HG03521 (cell line): ENCODE results near the gene TMEM135.
"Not testable (repeated sequence)": the region's sequence is repeated elsewhere in the genome, so short reads cannot be mapped to it uniquely, and the experiment has no call there.

Experiments used
- ATAC-seq: cut with Tn5 transposase; IDR thresholded peaks from one replicate; pipeline ENCODE4 v1.9.1; 2021; ENCODE audit warnings: mild to moderate bottlenecking, moderate library complexity; ENCODE audit not compliant: unreplicated experiment

TMEM135 gene

DNA sequence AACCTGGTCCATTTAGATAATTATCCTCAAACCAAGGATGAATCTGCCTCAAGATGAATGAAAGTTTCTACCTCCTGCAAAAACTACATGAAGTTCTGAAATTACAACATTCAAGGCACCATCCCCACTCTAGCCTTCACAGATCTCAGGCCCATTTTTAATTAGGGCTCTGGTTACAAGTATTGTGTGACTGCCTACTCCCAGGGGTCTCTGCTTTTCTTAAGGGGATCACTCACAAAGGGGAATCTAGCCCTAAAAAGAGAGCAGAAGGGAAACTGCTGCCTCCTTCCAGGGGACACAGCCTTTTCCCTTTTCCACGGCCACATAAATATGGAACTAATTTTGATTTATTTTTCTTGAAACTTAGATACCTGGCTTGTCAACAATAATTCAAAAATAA is 17.4 kb upstream of the TMEM135 start:
- no peak for ATAC-seq

DNA sequence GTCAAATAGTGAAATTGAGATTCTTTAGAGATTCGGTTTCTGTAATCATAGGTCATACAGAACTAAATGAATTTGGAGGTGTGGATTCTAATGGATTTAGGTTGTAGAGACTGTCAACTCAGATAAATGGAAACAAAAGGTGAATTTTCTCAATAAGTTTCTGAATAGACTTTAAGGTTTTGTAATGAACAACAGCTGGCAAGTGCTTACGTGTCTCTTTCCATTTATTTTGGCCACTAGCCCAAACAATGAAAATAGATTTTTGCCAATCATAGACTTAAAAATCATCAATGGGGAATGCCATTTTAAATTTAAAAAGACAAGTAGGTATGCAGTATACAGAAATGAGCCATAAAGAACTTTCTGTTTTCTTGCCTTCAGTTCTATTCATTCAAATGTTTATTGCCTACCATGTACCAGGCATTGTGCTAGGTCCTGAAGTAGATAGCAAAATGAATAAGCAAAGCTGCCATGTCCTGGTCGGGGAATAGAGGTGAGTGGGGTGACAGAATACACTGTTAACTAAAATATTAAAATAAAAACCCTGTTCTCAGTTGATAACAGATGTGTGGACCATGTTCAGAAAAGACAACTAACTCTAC is 16.9 kb upstream of the TMEM135 start:
- ATAC-seq, result no peak

DNA sequence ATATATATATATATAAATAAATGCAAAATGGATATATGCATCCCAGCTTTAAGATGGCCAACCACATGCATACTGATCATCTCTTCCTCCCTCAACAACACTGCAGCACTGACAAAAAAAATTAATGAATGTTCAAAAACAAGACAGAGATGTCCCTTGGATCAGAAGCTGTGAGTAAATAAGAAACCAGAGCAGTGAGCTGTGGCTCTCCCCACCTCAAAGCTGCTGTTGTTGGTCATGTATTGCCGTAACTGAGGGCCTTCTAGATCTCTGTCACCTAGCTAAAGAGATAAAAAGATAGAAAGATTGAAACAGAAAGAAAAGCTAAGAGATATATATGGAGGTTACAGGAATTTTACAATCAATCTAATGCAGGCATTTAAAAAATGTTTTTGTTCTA is 15.5 kb upstream of the TMEM135 start:
- ATAC-seq, result no peak

DNA sequence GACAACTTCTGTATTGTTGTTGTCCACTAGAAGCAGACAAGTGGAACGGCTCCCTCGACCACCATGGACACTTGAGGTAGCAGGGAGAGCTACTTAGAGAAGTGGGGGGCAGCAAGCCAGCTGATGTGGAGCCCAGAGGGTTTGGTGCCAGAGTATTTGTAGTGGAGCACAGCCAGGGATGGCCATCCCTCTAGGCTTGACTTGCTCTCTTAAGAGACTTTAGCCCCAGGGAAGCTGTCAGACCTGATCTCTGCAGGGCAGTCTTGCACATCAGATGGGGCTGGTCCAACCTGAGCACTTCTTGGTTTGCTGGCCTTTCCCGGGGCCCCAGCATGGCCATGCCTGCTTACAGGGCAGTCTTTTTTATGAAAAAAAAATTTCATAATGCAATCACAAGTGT is 15.0 kb upstream of the TMEM135 start:
- no peak for ATAC-seq

DNA sequence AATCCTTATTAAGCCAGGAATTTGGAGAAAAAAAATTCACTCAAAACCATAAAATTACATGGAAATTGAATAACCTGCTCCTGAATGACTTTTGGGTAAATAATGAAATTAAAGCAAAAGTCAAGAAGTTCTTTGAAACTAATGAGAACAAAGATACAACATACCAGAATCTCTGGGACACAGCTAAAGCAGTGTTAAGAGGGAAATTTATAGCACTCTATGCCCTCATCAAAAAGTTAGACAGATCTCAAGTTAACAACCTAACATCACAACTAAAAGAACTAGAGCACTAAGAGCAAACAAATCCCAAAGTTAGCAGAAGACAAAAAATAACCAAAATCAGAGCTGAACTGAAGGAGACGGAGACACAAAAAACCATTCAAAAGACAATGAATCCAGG is 11.3 kb upstream of the TMEM135 start:
- not testable (repeated sequence) for ATAC-seq

DNA sequence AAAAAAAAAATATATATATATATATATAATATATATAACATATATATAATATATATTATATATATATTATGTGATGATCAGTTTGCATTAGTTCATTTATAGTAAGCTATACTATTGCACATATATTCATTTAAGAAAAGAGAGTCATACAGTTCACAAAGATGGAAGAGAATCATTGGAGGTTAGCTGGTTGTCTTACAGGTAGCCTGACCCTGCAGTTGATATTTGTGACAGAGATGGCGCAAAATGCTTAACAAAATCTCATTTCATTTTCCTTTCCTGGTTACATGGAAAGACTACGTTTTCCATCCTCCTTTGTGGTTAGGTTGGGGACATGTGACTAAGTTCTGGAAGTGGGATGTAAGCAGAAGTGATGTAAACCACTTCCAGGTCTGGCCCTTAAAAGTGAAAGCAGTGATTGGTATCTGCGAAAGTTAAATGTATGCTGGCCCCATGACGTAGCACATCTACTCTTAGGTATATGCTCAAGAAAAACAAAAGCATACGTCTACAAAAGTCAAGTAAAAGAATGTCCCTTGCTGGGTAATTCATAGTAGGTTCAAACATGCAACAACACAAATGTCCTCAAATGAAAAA is 7.2 kb upstream of the TMEM135 start:
- ATAC-seq, result no peak

DNA sequence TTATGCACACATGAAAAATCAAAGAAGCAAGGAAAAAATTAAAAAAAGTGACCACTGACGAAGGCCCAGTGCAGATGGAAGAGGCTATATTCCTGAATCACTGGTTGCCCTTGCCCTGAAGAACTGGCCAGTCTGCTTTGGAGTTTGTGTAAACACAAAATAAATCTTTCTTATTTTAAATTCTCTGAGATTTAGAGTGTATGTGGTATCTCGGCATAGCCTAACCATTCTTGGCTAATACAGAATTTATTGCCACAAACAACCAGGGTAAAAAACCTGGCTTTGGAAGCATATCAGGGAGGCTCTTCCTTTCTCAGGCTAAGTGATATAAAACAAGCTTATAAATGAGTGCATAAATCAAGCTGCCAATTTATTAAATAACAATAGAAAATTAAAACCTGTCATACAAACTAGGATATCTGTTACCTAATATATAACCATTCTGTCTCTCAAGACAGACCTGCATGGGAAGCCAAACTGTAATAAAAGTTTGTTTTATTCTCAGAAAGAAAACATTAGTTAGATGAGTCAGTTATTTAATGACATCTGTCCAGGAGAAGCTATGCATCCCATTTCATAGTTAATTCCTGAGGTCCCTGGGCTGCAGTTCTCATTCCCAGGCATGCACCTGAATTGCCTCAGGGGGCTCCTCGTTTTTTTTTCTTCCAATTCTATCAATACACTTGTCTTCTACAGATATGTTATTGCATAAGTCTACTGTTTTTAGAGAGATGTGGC is 6.1 kb upstream of the TMEM135 start:
- no peak for ATAC-seq

DNA sequence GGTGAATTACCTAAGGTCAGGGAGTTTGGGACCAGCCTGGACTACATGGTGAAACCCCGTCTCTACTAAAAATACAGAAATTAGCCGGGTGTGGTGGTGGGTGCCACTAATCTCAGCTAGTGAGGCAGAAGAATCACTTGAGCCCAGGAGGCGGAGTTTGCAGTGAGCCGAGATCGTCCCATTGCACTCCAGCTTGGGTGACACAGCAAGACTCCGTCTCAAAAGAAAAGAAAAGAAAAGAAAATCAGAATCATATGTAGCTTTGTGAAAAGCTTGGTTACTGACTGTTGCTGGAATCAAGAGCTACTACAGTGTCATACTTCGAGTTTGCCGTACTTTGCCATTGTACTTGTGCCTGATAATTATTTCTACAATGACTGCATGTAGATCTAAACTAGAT is 4.2 kb upstream of the TMEM135 start:
- no peak for ATAC-seq

DNA sequence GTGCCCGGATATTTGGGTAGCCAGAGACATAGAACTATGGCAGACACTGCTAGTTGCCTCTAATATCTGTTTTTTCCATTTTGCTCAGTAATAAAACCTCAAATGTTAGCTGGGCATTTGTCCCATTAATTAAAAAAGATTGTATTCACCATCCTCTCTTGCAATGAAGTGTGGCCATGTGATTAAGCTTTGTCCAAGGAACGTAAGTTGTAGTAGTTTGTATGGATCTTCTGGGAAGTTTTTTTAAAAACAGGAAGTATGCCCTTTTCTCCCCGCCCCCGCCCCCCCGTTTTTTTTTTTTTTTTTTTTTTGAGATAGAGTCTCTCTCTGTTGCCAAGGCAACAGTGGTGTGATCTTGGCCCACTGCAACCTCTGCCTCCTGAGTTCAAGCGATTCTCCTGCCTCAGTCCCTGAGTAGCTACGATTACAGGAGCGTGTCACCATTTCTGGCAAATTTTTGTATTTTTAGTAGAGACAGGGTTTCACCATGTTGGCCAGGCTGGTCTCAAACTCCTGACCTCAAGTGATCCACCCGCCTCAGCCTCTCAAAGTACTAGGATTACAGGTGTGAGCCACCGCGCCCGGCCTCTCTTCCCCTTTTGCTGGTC is 1.7 kb upstream of the TMEM135 start:
- no peak for ATAC-seq

DNA sequence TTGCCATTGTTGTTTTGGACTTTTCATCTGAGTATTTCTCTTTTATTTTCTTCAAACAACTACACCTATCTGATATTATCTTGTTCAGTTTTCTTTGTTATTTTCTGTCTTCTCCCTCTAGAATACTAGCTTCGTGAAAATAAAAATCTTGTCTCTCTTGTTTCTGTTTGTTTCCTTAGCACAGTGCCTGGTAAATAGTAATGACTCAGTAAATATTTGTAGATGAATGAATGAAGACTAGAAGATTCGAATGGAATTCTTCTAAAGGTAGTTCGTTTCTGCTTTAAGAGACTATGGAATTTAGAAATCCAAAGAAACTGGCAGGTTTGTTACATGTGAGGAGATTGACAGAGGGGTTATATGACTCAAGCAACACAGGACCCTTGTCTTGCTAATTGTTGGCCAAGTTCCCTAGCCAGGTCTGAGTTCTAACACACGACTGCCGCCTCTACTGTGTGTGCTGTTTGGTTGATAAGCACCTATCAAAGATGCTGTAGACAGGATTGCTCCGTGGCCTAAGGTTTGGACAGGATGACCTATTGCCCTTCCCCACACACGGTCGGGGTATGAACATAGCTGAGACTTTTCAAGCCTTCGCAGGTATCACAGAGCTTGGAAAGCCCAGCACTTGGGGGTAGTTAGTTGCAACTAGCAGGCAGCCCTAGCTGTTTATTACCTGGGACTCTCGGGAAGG is 831 bp upstream of the TMEM135 start:
- ATAC-seq, result peak; percentile 2

DNA sequence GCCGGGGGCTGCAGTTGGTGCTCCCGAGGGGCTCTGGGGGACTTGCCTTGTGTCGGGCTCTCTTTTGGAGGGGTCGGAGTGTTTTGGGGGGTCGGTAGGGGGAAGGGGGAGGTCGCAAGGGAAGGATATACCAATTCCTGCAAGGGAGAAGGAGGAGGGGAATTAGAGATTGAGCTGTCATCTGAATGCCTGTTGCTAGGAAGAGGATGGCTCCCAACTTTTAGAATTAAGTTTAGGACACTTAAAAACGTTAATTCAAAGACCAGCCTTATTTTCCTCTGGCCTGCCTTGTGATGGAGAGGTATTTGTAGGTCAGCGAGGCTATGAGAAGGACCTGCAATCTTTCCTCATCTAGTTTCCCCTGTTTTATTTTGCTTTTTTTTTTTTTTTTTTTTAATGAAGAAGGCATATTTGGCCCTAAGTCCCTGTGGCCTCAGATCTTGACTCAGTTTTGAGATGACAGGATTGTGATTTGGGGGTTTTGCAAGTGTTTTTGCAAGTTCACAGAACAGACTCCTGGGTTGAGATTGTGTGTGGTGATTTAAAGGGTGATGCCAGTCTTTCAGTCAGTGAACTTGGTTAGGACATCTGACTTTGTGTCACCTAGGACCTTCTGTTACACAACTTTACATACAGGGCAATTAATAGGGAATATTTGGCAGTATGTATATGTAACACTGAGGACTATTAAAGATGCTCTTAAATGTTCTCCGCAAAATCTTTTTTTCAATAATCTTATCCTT is 672 bp downstream of the TMEM135 start:
- no peak for ATAC-seq

DNA sequence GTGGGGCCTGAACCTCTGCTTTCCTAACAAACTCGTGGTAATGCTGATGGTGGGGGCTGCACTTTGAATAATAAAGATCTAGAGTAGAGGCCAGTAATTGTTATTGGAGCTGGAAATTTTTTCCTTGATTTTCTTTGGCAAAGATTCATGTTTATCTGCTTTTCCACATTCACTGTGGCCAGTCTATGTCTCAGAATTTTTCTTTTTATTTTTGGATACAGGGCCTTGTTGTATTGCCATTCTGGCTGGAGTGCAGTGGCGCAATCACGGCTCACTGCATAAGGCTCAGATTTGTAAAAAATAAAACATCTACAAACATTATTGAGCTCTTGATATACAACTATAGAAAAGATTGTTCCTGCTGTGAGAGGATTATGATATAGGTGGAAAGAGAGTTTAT is 1.6 kb downstream of the TMEM135 start:
- no peak for ATAC-seq

DNA sequence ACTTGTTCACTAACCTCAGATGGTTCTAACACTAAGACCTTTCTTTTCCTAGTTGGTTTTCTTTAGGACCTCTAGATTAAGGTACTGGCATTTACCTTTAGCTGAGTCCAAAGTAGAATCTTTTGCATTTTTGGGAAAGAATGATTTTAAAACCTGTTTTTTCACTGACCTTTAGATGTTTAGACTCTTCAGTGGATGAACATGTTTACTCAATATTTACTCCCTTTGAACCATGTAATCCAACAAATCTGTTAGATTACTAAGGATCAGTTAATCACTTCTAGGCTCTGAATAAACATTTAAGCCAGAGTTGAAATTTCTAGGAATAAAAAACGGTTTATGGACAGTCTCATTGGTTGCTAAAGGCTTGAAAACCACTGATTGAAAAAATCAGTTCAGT is 6.2 kb downstream of the TMEM135 start:
- ATAC-seq, result no peak

DNA sequence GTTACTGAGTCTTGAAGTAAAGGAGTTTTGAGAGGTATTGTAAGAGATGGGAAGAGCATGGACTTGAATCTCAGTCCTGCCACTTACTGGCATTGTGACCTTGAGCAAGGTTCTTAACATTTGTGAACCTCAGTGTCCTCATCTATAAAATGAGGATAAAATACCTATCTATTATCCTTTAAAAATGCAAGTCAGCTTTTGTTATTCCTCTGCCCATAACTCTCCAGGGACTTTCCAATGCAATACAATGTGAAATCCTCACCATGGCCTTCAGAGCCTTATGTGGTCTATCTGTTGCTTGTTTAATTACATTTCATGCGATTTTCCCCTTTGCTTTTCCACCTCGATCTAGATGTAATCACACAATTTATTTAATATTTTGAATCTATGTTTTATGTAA is 9.1 kb downstream of the TMEM135 start:
- ATAC-seq, result no peak

DNA sequence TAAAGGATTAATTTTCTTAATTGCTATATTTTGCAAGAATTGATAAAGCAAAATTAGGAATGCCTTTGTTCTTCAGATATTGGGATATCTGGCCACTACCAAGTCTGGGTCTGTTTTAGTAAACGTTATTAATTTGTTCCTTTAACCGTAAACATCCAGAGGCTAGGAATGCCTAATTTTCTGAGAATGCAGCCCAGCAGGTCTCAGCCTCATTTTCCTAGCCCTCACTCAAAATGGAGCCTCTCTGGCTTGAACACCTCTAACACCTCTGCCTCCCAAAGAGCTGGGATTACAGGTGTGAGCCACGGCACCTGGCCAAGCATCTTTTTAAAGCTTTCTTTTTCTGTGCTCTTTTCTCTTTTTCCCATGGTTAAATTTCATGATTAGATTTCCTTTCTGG is 18.4 kb downstream of the TMEM135 start:
- ATAC-seq, result no peak

DNA sequence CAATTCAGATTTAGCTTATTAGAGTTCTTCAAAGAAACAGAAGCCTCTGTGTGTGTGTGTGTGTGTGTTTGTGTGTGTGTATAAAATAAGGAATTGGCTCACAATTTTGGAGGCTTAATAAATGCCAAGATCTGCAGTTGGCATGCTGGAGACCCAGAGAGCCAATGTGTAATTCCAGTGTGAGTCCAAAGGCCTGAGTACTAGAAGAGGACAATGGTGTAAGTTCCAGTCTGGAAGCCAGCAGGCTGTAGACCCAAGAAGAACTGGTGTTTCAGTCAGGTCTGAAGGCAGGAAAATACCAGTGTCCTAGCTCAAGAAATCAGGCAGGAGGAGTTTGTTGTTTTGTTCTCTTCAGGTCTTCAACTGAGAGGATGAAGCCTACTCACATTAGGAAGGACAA is 20.0 kb downstream of the TMEM135 start:
- no peak for ATAC-seq

DNA sequence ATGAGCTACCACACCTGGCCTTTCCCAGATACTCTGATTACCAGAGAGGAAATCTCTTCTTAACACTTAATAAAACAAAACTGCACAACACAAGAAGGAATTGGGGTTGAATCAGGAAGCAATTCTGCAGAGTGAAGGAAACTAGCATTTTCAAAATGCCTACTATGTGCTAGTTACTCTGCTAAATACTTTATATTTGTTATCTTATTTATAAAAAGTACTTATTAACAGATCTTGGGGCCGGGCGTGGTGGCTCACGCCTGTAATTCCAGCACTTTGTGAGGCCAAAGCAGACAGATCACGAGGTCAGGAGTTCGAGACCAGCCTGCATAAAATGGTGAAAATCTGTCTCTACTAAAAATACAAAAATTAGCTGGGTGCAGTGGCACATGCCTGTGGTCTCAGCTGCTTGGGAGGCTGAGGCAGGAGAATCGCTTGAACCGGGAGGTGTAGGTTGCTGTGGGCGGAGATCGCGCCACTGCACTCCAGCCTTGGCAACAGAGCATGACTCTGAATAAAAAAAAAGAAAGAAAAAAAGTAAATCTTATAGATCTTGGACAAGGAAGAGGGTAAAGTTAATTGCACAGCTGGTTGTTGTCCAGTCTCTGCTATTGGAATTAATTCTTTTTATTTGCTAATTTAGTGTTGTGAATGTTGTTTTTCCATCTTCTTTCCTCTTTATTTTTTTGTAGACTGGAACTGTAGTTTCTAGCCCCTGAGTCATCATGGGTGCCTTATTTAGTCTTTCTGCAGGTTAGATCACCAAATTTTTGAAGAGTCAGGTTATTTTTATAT is 22.1 kb downstream of the TMEM135 start:
- no peak for ATAC-seq

DNA sequence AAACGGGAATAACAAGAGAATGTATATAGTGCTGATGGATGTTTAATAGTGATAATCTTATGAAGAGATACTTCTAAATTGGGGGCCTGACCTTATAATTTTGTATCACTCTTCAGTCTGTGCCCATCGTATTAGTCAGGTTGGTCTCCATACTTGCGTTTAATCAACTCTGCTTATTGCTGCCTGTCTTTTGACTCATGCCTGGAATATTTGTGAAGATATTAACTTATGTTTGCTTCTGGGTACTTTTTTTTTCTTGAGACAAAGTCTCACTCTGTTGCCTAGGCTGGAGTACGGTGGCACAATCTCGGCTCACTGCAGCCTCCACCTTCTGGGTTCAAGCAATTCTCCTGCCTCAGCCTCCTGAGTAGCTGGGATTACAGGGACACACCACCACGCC is 24.0 kb downstream of the TMEM135 start:
- no peak for ATAC-seq

DNA sequence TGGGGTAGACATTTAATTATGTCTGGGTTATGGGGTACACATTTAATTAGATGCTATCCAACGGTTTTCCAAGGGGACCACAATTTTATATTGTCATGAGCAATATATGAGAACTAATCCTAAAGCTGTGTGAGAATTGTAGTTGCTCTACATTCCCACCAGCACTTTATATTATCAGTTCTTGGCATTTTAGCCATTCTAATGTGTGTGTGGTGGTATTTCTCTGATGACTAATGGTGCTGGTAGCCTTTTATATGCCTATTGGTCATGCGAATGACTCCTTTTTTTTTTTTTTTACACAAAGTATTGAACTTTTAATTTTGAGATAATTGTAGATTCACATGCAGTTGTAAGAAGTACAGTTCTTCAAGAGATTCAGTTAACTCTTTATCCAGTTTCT is 26.2 kb downstream of the TMEM135 start:
- no peak for ATAC-seq

DNA sequence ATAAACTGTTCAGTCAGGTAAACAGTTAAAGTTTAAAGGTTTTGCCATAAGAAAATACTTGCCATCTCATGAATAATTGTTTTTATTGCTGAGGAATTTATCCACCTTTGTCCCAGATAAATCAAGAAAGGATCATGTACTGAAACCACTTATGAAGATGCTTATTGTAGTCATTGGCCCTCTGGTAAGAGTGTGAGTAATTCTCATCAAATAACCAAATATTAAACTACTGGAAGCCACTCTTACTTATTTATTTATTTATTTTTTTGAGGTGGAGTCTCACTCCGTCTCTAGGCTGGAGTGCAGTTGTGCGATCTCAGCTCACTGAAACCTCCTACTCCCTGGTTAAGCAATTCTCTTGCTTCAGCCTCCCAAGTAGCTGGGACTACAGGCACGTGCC is 35.1 kb downstream of the TMEM135 start:
- no peak for ATAC-seq
